Fibroblast of lung (primary cell): ENCODE data around the gene CALM3.

Source experiments
- EZH2 ChIP-seq: IDR thresholded peaks from 2 replicates; pipeline ENCODE4 v1.5.1; 2012; ENCODE audit warnings: low read length, control low read depth, mild to moderate bottlenecking; ENCODE audit errors: missing control alignments
- TF ChIP-seq, protein P1 (sequence below), 2 donors: IDR thresholded peaks in 1 of 2; conservative IDR thresholded peaks in 1 of 2; 1 replicate in 1 of 2; 2 replicates in 1 of 2; pipeline ENCODE4 v1.5.1; 2011 to 2012; ENCODE audit warnings: low read length in 2 of 2, control low read depth in 1 of 2, inconsistent platforms in 1 of 2, low read depth in 1 of 2, mild to moderate bottlenecking in 1 of 2

DNA sequence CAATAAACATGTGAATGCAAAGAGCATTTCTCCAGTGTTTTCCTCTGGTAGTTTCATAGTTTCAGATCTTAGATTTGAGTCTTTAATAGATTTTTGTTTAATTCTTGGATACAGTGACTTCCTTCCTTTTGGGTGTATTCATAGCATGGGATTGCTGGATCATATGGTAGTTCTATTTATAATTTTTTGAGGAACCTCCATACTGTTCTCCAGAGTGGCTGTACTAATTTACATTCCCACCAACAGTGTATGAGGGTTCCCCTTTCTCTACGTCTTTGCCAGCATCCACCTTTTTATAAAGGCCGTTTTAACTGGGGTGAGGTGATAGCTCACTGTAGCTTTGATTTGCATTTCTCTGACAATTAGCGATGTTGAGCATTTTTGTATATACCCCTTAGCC lies 9.3 kb upstream of the CALM3 start:
- TF ChIP-seq, protein P1, sequence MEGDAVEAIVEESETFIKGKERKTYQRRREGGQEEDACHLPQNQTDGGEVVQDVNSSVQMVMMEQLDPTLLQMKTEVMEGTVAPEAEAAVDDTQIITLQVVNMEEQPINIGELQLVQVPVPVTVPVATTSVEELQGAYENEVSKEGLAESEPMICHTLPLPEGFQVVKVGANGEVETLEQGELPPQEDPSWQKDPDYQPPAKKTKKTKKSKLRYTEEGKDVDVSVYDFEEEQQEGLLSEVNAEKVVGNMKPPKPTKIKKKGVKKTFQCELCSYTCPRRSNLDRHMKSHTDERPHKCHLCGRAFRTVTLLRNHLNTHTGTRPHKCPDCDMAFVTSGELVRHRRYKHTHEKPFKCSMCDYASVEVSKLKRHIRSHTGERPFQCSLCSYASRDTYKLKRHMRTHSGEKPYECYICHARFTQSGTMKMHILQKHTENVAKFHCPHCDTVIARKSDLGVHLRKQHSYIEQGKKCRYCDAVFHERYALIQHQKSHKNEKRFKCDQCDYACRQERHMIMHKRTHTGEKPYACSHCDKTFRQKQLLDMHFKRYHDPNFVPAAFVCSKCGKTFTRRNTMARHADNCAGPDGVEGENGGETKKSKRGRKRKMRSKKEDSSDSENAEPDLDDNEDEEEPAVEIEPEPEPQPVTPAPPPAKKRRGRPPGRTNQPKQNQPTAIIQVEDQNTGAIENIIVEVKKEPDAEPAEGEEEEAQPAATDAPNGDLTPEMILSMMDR (conservative IDR thresholded peaks at IDR 0.05 in 1 of 2, IDR thresholded peaks at IDR 0.05 in 1 of 2; ENCODE audit: low read depth in 1 of 2, low read length in 2 of 2), result no peak
- TF ChIP-seq EZH2, result no peak
